H9 (cell line): ENCODE results near the gene OR52E5. TPM values are rescaled to one million over a fixed set of nuclear protein-coding genes. Genes with fewer than 3 reads are reported as not detected.

ENCODE experiments used
- DNase-seq: peaks from one replicate; pipeline ENCODE4 v3.0.0-alpha.2; 2017
- H2AFZ ChIP-seq: one replicate; pipeline ENCODE4 v1.6.1; 2013; ENCODE audit warnings: mild to moderate bottlenecking, low read length, control low read depth, moderate library complexity
- H2AK5ac ChIP-seq: 2 replicates; pipeline ENCODE4 v1.6.1; 2013; ENCODE audit warnings: low read length, control low read depth, mixed read lengths; ENCODE audit not compliant: insufficient read length
- H2BK120ac ChIP-seq: one replicate; pipeline ENCODE4 v1.6.1; 2013; ENCODE audit warnings: low read depth, mild to moderate bottlenecking, low read length, control low read depth, inconsistent platforms; ENCODE audit not compliant: poor library complexity, severe bottlenecking
- H2BK12ac ChIP-seq: 2 replicates; pipeline ENCODE4 v1.6.1; 2013; ENCODE audit warnings: low read length, control low read depth, mixed read lengths, low read depth; ENCODE audit not compliant: insufficient read length
- H2BK15ac ChIP-seq: 2 replicates; pipeline ENCODE4 v1.6.1; 2013; ENCODE audit warnings: low read depth, low read length, control low read depth
- H2BK20ac ChIP-seq: one replicate; pipeline ENCODE4 v1.6.1; 2013; ENCODE audit warnings: low read depth, mild to moderate bottlenecking, low read length, control low read depth, inconsistent platforms; ENCODE audit not compliant: poor library complexity, severe bottlenecking
- H2BK5ac ChIP-seq: 2 replicates; pipeline ENCODE4 v1.6.1; 2013; ENCODE audit warnings: low read length, control low read depth, mixed read lengths; ENCODE audit not compliant: insufficient read length
- H3K14ac ChIP-seq: 2 replicates; pipeline ENCODE4 v1.6.1; 2013; ENCODE audit warnings: low read length, control low read depth; ENCODE audit not compliant: insufficient read depth
- H3K18ac ChIP-seq: 2 replicates; pipeline ENCODE4 v1.6.1; 2013; ENCODE audit warnings: low read depth, mild to moderate bottlenecking, mixed read lengths, low read length, control low read depth; ENCODE audit not compliant: insufficient read length
- H3K23ac ChIP-seq: 2 replicates; pipeline ENCODE4 v1.6.1; 2013; ENCODE audit warnings: low read length, control low read depth, mixed read lengths, low read depth; ENCODE audit not compliant: insufficient read length
- H3K23me2 ChIP-seq: 2 replicates; pipeline ENCODE4 v1.6.1; 2013; ENCODE audit warnings: low read depth, mild to moderate bottlenecking, mixed read lengths, low read length, control low read depth; ENCODE audit not compliant: insufficient read length, poor library complexity, severe bottlenecking
- H3K27ac ChIP-seq: 2 replicates; pipeline ENCODE4 v1.5.1; 2013; ENCODE audit warnings: low read length, control low read depth, mixed read lengths, low read depth; ENCODE audit not compliant: insufficient read length
- H3K27me3 ChIP-seq: 2 replicates; pipeline ENCODE4 v1.6.1; 2013; ENCODE audit warnings: low read length, control low read depth, inconsistent platforms; ENCODE audit not compliant: insufficient read depth
- H3K4ac ChIP-seq: 2 replicates; pipeline ENCODE4 v1.6.1; 2013; ENCODE audit warnings: low read depth, mild to moderate bottlenecking, control low read depth, inconsistent platforms, low read length, moderate library complexity
- H3K4me1 ChIP-seq: 2 replicates; pipeline ENCODE4 v1.6.1; 2013; ENCODE audit warnings: low read length, control low read depth, inconsistent platforms; ENCODE audit not compliant: insufficient read depth
- H3K4me2 ChIP-seq: 2 replicates; pipeline ENCODE4 v1.6.1; 2013; ENCODE audit warnings: low read length, control low read depth, mixed read lengths; ENCODE audit not compliant: insufficient read length, insufficient read depth
- H3K56ac ChIP-seq: 2 replicates; pipeline ENCODE4 v1.6.1; 2013; ENCODE audit warnings: low read depth, mild to moderate bottlenecking, mixed read lengths, low read length, control low read depth; ENCODE audit not compliant: insufficient read length
- H3K79me1 ChIP-seq: 2 replicates; pipeline ENCODE4 v1.6.1; 2013; ENCODE audit warnings: low read depth, mild to moderate bottlenecking, moderate library complexity, low read length, control low read depth, inconsistent platforms; ENCODE audit not compliant: insufficient read depth, poor library complexity, severe bottlenecking
- H3K79me2 ChIP-seq: 2 replicates; pipeline ENCODE4 v1.6.1; 2013; ENCODE audit warnings: low read length, control low read depth, inconsistent platforms; ENCODE audit not compliant: insufficient read depth
- H3K9ac ChIP-seq: 2 replicates; pipeline ENCODE4 v1.6.1; 2013; ENCODE audit warnings: low read length, control low read depth, mixed read lengths; ENCODE audit not compliant: insufficient read length; ENCODE audit errors: extremely low read depth
- H3K9me3 ChIP-seq: one replicate; pipeline ENCODE4 v1.6.1; 2013; ENCODE audit warnings: low read depth, low read length, inconsistent platforms; ENCODE audit not compliant: control insufficient read depth
- H3T11ph ChIP-seq: one replicate; pipeline ENCODE4 v1.6.1; 2013; ENCODE audit warnings: mild to moderate bottlenecking, low read length, control low read depth, inconsistent platforms
- H4K20me1 ChIP-seq: one replicate; pipeline ENCODE4 v1.6.1; 2013; ENCODE audit not compliant: control insufficient read depth, insufficient read length, insufficient read depth
- H4K5ac ChIP-seq: 2 replicates; pipeline ENCODE4 v1.6.1; 2013; ENCODE audit warnings: low read depth, mild to moderate bottlenecking, mixed read lengths, low read length, control low read depth; ENCODE audit not compliant: insufficient read length
- H4K8ac ChIP-seq: replicated peaks from 2 replicates; pipeline ENCODE4 v1.6.1; 2013; ENCODE audit warnings: low read length, control low read depth, mixed read lengths, low read depth; ENCODE audit not compliant: insufficient read length
- H4K91ac ChIP-seq: 2 replicates; pipeline ENCODE4 v1.6.1; 2013; ENCODE audit warnings: low read depth, mild to moderate bottlenecking, moderate library complexity, mixed read lengths, low read length, control low read depth; ENCODE audit not compliant: insufficient read length
- H3K27ac Mint-ChIP-seq, 3 experiments: 2 replicates in 2 of 3; 3 replicates in 1 of 3; pipeline ENCODE4 v1.8.0; 2020 to 2021; ENCODE audit warnings: mixed read lengths in 3 of 3, mild to moderate bottlenecking in 1 of 3, moderate library complexity in 1 of 3
- H3K27me3 Mint-ChIP-seq: 2 replicates; pipeline ENCODE4 v1.8.0; 2021; ENCODE audit warnings: low read depth, mild to moderate bottlenecking, moderate library complexity, mixed read lengths
- H3K36me3 Mint-ChIP-seq, 3 experiments: 2 replicates in 2 of 3; 3 replicates in 1 of 3; pipeline ENCODE4 v1.8.0; 2020 to 2021; ENCODE audit warnings: low read depth in 3 of 3, mixed read lengths in 3 of 3; ENCODE audit not compliant: insufficient read depth in 1 of 3
- H3K4me1 Mint-ChIP-seq, 2 experiments: 2 replicates each; pipeline ENCODE4 v1.8.0; 2020; ENCODE audit warnings: mixed read lengths in 2 of 2
- H3K4me3 Mint-ChIP-seq, 2 experiments: 2 replicates in 1 of 2; 3 replicates in 1 of 2; pipeline ENCODE4 v1.8.0; 2020 to 2021; ENCODE audit warnings: mild to moderate bottlenecking in 2 of 2, mixed read lengths in 2 of 2, moderate library complexity in 1 of 2
- H3K9me3 Mint-ChIP-seq, 2 experiments: 2 replicates in 1 of 2; 3 replicates in 1 of 2; pipeline ENCODE4 v1.8.0; 2020; ENCODE audit warnings: mild to moderate bottlenecking in 2 of 2, mixed read lengths in 2 of 2, moderate library complexity in 1 of 2
- CTCF ChIP-seq: fragments of 200-600 bp; sonication (generic); conservative IDR thresholded peaks from 3 replicates; pipeline ENCODE4 v1.8.0; 2021; ENCODE audit warnings: antibody characterized with exemption, mild to moderate bottlenecking
- total RNA-seq: library from RNA; stranded (reverse); gene quantifications from 2 replicates; pipeline ENCODE4 v1.2.1, GENCODE V29; 2021

Gene OR52E5
- total RNA-seq, 1 experiment from 2014 or later, result not detected

GRCh38 chr11:5881756-5882155 is 11.3 kb upstream of the OR52E5 start:
- Histone ChIP-seq H4K20me1 (no peaks in the 10 kb centered on the region), H3K56ac (no peak overlapping the region), H2AFZ (no peak overlapping the region), H3K4ac (no peak overlapping the region), H3K79me1 (no peaks in the 10 kb centered on the region), H4K91ac (no peak overlapping the region), H3K18ac (no peak overlapping the region), H3K9me3 (no peaks in the 10 kb centered on the region), H2BK5ac (no peak overlapping the region), H2BK12ac (no peak overlapping the region), H3K27ac (no peak overlapping the region), H4K8ac (no peak overlapping the region), H2BK15ac (no peak overlapping the region), H3K23ac (no peak overlapping the region), H3K4me2 (no peak overlapping the region), H3K27me3 (no peaks in the 10 kb centered on the region), H3K4me1 (no peaks in the 10 kb centered on the region), H3K79me2 (no peaks in the 10 kb centered on the region), H3K9ac (no peak overlapping the region), H3K23me2 (no peaks in the 10 kb centered on the region), H3K14ac (no peak overlapping the region), H4K5ac (no peak overlapping the region), H2AK5ac (no peak overlapping the region), H2BK20ac (no peak overlapping the region), H3T11ph (no peak overlapping the region), H2BK120ac (no peak overlapping the region)
- no peak for TF ChIP-seq CTCF
- no peaks in the 10 kb centered on the region for H3K4me1 Mint-ChIP-seq
- DNase-seq, result no peak
- no peaks in the 10 kb centered on the region for H3K9me3 Mint-ChIP-seq
- no peak overlapping the region for H3K27ac Mint-ChIP-seq
- no peak overlapping the region for H3K4me3 Mint-ChIP-seq
- no peaks in the 10 kb centered on the region; the same call in 1 of the 2 replicates for H3K27me3 Mint-ChIP-seq
- no peaks in the 10 kb centered on the region for H3K36me3 Mint-ChIP-seq
